ENCODE results near the gene CASP8.
"Not testable (repeated sequence)": the region's sequence is repeated elsewhere in the genome, so short reads cannot be mapped to it uniquely, and the experiment has no call there.

Gene CASP8

DNA sequence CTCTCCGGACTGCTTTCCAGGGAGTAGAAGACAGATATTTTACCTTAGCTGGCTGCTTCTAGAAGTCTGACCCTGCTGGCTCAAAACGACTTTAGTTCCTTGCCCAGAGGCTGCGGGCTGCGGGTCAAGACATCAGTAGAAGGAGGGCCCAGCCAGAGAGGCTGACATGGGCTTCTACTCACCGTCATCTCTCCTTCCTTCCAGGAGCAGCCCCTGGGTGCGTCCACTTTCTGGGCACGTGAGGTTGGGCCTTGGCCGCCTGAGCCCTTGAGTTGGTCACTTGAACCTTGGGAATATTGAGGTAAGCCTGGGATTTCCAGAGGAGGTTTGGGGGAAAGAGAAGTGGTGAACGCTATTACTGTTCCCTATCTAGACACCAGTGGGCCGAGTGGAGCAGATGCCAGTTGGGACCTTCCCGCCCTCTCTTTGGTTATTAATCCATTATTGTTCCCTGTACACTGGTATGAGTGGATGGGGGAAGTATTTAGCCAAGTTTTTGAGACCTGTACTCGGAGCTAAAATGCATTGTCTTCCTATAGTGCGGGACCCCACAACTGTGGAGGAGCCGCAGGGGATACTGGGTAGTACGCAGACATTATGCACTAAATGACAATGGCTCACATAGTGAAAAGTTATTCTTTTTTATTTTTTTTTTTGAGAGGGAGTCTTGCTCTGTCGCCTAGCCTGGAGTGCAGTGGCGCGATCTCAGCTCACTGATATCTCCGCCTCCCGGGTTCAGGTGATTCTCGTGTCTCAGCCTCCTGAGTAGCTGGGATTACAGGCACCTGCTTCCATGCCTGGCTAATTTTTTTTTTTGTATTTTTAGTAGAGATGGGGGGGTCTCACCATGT lies 26.3 kb upstream of the CASP8 start:
- DNase-seq (ENCODE audit: low read depth): no peak
- TF ChIP-seq, protein P1, sequence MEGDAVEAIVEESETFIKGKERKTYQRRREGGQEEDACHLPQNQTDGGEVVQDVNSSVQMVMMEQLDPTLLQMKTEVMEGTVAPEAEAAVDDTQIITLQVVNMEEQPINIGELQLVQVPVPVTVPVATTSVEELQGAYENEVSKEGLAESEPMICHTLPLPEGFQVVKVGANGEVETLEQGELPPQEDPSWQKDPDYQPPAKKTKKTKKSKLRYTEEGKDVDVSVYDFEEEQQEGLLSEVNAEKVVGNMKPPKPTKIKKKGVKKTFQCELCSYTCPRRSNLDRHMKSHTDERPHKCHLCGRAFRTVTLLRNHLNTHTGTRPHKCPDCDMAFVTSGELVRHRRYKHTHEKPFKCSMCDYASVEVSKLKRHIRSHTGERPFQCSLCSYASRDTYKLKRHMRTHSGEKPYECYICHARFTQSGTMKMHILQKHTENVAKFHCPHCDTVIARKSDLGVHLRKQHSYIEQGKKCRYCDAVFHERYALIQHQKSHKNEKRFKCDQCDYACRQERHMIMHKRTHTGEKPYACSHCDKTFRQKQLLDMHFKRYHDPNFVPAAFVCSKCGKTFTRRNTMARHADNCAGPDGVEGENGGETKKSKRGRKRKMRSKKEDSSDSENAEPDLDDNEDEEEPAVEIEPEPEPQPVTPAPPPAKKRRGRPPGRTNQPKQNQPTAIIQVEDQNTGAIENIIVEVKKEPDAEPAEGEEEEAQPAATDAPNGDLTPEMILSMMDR (conservative IDR thresholded peaks at IDR 0.05; ENCODE audit: low read depth, low read length): no peak
- H3K4me3 ChIP-seq (ENCODE audit: low read depth, low read length): no peak overlapping the region

- TF ChIP-seq, protein P1 (conservative IDR thresholded peaks at IDR 0.05; ENCODE audit: low read depth, low read length): no peak
- no peak overlapping the region for H3K4me3 ChIP-seq (ENCODE audit: low read depth, low read length)
- peak; percentile 40 for DNase-seq (ENCODE audit: low read depth)
These were observed 25.6 kb upstream of the CASP8 start for GRCh38 chr2:201234663-201235135.

GRCh38 chr2:201235860-201236811 lies 24.2 kb upstream of the CASP8 start:
- peak; percentile 92 for DNase-seq (ENCODE audit: low read depth)
- TF ChIP-seq, protein P1 (conservative IDR thresholded peaks at IDR 0.05; ENCODE audit: low read depth, low read length): peak; percentile 71
- peak overlapping the region; percentile 27 for H3K4me3 ChIP-seq (ENCODE audit: low read depth, low read length)

GRCh38 chr2:201237486-201238123 lies 22.7 kb upstream of the CASP8 start:
- H3K4me3 ChIP-seq (ENCODE audit: low read depth, low read length): no peak overlapping the region
- no peak for DNase-seq (ENCODE audit: low read depth)
- TF ChIP-seq, protein P1 (conservative IDR thresholded peaks at IDR 0.05; ENCODE audit: low read depth, low read length): no peak

DNA sequence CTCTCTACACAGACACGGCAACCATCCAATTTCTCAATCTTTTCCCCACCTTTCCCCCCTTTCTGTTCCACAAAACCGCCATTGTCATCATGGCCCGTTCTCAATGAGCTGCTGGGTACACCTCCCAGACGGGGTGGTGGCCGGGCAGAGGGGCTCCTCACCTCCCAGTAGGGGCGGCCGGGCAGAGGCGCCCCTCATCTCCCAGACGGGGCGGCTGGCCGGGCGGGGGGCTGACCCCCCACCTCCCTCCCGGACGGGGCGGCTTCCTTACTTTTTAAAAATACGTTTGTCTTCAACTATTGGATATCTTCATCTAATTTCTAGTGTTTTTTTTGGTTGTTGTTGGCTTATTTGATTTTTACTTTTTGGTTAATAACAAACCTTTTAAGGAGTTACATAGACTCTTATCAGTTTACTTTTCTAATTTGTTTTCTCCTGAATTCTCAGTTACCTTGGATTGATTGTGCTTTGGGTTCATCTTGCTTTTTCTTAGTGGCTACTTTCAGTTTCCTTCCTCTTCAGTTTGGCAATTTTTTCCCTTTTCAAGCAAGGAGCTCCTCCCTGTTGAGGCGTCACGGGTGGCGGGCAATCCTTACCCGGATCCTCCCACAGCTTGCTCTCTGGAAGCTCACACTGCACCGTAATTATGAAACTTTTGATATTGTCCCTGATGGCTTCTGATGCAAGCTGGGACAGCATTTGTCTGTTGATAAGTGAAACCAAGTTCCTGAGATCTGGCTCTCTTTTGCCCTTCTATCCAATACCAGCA lies 21.0 kb upstream of the CASP8 start:
- DNase-seq (ENCODE audit: low read depth); H3K4me3 ChIP-seq (ENCODE audit: low read depth, low read length): not testable (repeated sequence)

GRCh38 chr2:201242571-201243277 lies 17.6 kb upstream of the CASP8 start:
- TF ChIP-seq, protein P1 (conservative IDR thresholded peaks at IDR 0.05; ENCODE audit: low read depth, low read length): no peak
- H3K4me3 ChIP-seq (ENCODE audit: low read depth, low read length): no peak overlapping the region
- no peak for DNase-seq (ENCODE audit: low read depth)
